Liver (tissue), 9 donors: ENCODE data around the gene C2CD5. TPM values are rescaled to one million over a fixed set of nuclear protein-coding genes. Genes with fewer than 3 reads are reported as not detected.

Experiments used
- DNase-seq: peaks from one replicate; pipeline ENCODE4 v3.0.0-alpha.2; 2017; ENCODE audit warnings: low spot score
- H3K27ac ChIP-seq, 2 donors: one replicate each; pipeline ENCODE4 v1.7.0; 2013; ENCODE audit warnings: inconsistent platforms in 2 of 2, low read length in 2 of 2, control low read depth in 1 of 2, low read depth in 1 of 2, mild to moderate bottlenecking in 1 of 2
- H3K27me3 ChIP-seq, 4 donors: one replicate each; pipeline versions ENCODE4 v1.6.1 to v1.7.0; 2013; ENCODE audit warnings: low read length in 3 of 4, inconsistent platforms in 1 of 4, mild to moderate bottlenecking in 1 of 4, moderate library complexity in 1 of 4; ENCODE audit not compliant: control insufficient read depth in 4 of 4, insufficient read depth in 4 of 4
- H3K36me3 ChIP-seq, 4 donors: one replicate each; pipeline versions ENCODE4 v1.6.1 to v1.7.0; 2013; ENCODE audit warnings: low read length in 3 of 4, mild to moderate bottlenecking in 3 of 4, low read depth in 1 of 4, moderate library complexity in 1 of 4; ENCODE audit not compliant: control insufficient read depth in 4 of 4, insufficient read depth in 3 of 4
- H3K4me1 ChIP-seq, 4 donors: one replicate each; pipeline versions ENCODE4 v1.6.1 to v1.7.0; 2013; ENCODE audit warnings: low read length in 3 of 4, mild to moderate bottlenecking in 3 of 4, moderate library complexity in 1 of 4; ENCODE audit not compliant: control insufficient read depth in 4 of 4, insufficient read depth in 4 of 4
- H3K4me3 ChIP-seq, 3 donors: one replicate each; pipeline versions ENCODE4 v1.6.1 to v1.7.0; 2013; ENCODE audit warnings: low read length in 3 of 3, control low read depth in 1 of 3, low read depth in 1 of 3, mild to moderate bottlenecking in 1 of 3
- H3K9ac ChIP-seq, 2 donors: one replicate each; pipeline ENCODE4 v1.7.0; 2013; ENCODE audit warnings: low read length in 2 of 2, mild to moderate bottlenecking in 2 of 2, moderate library complexity in 2 of 2, control low read depth in 1 of 2, low read depth in 1 of 2
- H3K9me3 ChIP-seq, 4 donors: one replicate each; pipeline versions ENCODE4 v1.6.1 to v1.7.0; 2013; ENCODE audit warnings: low read length in 3 of 4; ENCODE audit not compliant: control insufficient read depth in 4 of 4
- EGR1 ChIP-seq, 2 donors: IDR thresholded peaks; 2 replicates each; pipeline ENCODE4 v1.6.1; 2016 to 2018; ENCODE audit warnings: antibody characterized with exemption in 2 of 2, low read depth in 2 of 2
- FOXA1 ChIP-seq: IDR thresholded peaks from 2 replicates; pipeline ENCODE4 v1.6.1; 2016; ENCODE audit warnings: antibody characterized with exemption
- FOXA2 ChIP-seq: IDR thresholded peaks from 2 replicates; pipeline ENCODE4 v1.6.1; 2016; ENCODE audit warnings: antibody characterized with exemption
- HNF4A ChIP-seq, 2 donors: conservative IDR thresholded peaks; 2 replicates each; pipeline ENCODE4 v1.6.1; 2016; ENCODE audit warnings: antibody characterized with exemption in 2 of 2, mild to moderate bottlenecking in 2 of 2
- HNF4G ChIP-seq: IDR thresholded peaks from 2 replicates; pipeline ENCODE4 v1.6.1; 2016; ENCODE audit warnings: antibody characterized with exemption
- MAX ChIP-seq: IDR thresholded peaks from 2 replicates; pipeline ENCODE4 v1.6.1; 2016; ENCODE audit warnings: antibody characterized with exemption
- RAD21 ChIP-seq, 2 donors: IDR thresholded peaks; 2 replicates each; pipeline ENCODE4 v1.6.1; 2016; ENCODE audit warnings: antibody characterized with exemption in 2 of 2, mild to moderate bottlenecking in 2 of 2
- RXRA ChIP-seq, 2 donors: IDR thresholded peaks; 2 replicates each; pipeline ENCODE4 v1.6.1; 2017 to 2018; ENCODE audit warnings: antibody characterized with exemption in 2 of 2, mild to moderate bottlenecking in 1 of 2
- SP1 ChIP-seq: IDR thresholded peaks from 2 replicates; pipeline ENCODE4 v1.6.1; 2018; ENCODE audit warnings: antibody characterized with exemption, mild to moderate bottlenecking
- TAF1 ChIP-seq: conservative IDR thresholded peaks from 2 replicates; pipeline ENCODE4 v1.6.1; 2016; ENCODE audit warnings: antibody characterized with exemption, mild to moderate bottlenecking
- YY1 ChIP-seq: IDR thresholded peaks from 2 replicates; pipeline ENCODE4 v1.6.1; 2016; ENCODE audit warnings: antibody characterized with exemption, mild to moderate bottlenecking
- WGBS: extraction: QIAGEN DNeasy Blood & Tissue Kit; methylation state at CpG from one replicate; pipeline ENCODE4 v1.1.7; 2013; 5-methylcytosine and 5-hydroxymethylcytosine counted together
- polyA plus RNA-seq, 2 donors: library from polyadenylated mRNA; stranded (reverse) in 1 of 2; unstranded in 1 of 2; fragments of 200-250 nt in 1 of 2; fragments of >200 nt in 1 of 2; fragmentation: Nextera tagmentation in 1 of 2; extraction: Ambion mirVana in 1 of 2; gene quantifications; one replicate each; pipeline versions ENCODE4 v1.2.1 to v1.2.3, GENCODE V29; 2013 to 2015
- total RNA-seq, 2 donors: library from RNA; depleted of rRNA; stranded (reverse); fragments of >200 nt; gene quantifications; one replicate each; pipeline ENCODE4 v1.2.3, GENCODE V29; 2014
- TF ChIP-seq, protein P1 (sequence below): IDR thresholded peaks from 2 replicates; pipeline ENCODE4 v1.6.1; 2016; ENCODE audit warnings: antibody characterized with exemption
- TF ChIP-seq, protein P2 (sequence below): IDR thresholded peaks from 2 replicates; pipeline ENCODE4 v1.6.1; 2016; ENCODE audit warnings: antibody characterized with exemption, mild to moderate bottlenecking
- TF ChIP-seq, protein P3 (sequence below): IDR thresholded peaks from 2 replicates; pipeline ENCODE4 v1.6.1; 2016; ENCODE audit warnings: antibody characterized with exemption
- donor health status: healthy.
- donor health status: healthy.
- donor health status: healthy.
- donor health status: healthy.
- donor health status: healthy.

Gene C2CD5
- total and polyA plus RNA-seq, 4 donors: 5.8 to 25.0 (median 13.2) TPM

DNA sequence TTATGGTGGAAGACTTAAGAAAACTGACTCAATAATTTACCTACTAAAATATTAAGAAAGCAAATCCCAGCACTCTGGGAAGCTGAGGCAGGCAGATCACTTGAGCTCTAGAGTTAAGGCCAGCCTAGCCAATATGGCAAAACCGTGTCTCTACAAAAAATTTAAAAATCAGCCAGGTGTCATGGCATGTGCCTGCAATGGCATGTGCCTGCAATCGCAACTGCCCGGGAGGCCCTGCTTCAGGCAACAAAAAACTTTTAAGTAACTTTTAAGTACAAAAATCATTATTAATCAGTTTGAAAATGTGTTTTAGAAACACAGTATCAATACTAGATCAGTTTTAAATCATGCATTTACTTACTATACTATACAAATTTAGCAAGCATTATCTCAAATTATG lies 17.5 kb downstream of the C2CD5 start:
- no peaks in the 10 kb centered on the region for H3K27me3 ChIP-seq
- WGBS: 95% methylated on average over 3 of the region's 3 CpGs
- no peak overlapping the region for H3K4me3 ChIP-seq
- H3K36me3 ChIP-seq: peaks cover 3 to 12% (median 7%) of the 10 kb centered on the region in 4 donors
- DNase-seq: no peak
- no peaks in the 10 kb centered on the region for H3K9me3 ChIP-seq
- no peaks in the 10 kb centered on the region for H3K4me1 ChIP-seq
- TF ChIP-seq FOXA2 (no peak), FOXA1 (no peak), EGR1 (IDR thresholded peaks at IDR 0.05; ENCODE audit: low read depth in 2 of 2) (no peak), YY1 (no peak), RXRA (IDR thresholded peaks at IDR 0.05) (no peak), MAX (no peak), HNF4A (conservative IDR thresholded peaks at IDR 0.05) (no peak), HNF4G (no peak), RAD21 (IDR thresholded peaks at IDR 0.05) (no peak)
- TF ChIP-seq, protein P1, sequence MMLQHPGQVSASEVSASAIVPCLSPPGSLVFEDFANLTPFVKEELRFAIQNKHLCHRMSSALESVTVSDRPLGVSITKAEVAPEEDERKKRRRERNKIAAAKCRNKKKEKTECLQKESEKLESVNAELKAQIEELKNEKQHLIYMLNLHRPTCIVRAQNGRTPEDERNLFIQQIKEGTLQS: no peak
- TF ChIP-seq, protein P2, sequence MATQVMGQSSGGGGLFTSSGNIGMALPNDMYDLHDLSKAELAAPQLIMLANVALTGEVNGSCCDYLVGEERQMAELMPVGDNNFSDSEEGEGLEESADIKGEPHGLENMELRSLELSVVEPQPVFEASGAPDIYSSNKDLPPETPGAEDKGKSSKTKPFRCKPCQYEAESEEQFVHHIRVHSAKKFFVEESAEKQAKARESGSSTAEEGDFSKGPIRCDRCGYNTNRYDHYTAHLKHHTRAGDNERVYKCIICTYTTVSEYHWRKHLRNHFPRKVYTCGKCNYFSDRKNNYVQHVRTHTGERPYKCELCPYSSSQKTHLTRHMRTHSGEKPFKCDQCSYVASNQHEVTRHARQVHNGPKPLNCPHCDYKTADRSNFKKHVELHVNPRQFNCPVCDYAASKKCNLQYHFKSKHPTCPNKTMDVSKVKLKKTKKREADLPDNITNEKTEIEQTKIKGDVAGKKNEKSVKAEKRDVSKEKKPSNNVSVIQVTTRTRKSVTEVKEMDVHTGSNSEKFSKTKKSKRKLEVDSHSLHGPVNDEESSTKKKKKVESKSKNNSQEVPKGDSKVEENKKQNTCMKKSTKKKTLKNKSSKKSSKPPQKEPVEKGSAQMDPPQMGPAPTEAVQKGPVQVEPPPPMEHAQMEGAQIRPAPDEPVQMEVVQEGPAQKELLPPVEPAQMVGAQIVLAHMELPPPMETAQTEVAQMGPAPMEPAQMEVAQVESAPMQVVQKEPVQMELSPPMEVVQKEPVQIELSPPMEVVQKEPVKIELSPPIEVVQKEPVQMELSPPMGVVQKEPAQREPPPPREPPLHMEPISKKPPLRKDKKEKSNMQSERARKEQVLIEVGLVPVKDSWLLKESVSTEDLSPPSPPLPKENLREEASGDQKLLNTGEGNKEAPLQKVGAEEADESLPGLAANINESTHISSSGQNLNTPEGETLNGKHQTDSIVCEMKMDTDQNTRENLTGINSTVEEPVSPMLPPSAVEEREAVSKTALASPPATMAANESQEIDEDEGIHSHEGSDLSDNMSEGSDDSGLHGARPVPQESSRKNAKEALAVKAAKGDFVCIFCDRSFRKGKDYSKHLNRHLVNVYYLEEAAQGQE: no peak
- no peak overlapping the region for H3K27ac ChIP-seq
- H3K9ac ChIP-seq: no peak overlapping the region

GRCh38 chr12:22525426-22525825 lies 18.9 kb downstream of the C2CD5 start:
- 87% methylated on average over 2 of the region's 2 CpGs for WGBS
- H3K27ac ChIP-seq: no peak overlapping the region
- TF ChIP-seq MAX (no peak), TAF1 (no peak), HNF4G (no peak), FOXA2 (no peak), SP1 (no peak), RAD21 (IDR thresholded peaks at IDR 0.05) (no peak), FOXA1 (no peak), HNF4A (conservative IDR thresholded peaks at IDR 0.05) (no peak)
- TF ChIP-seq, protein P1: no peak
- TF ChIP-seq, protein P3, sequence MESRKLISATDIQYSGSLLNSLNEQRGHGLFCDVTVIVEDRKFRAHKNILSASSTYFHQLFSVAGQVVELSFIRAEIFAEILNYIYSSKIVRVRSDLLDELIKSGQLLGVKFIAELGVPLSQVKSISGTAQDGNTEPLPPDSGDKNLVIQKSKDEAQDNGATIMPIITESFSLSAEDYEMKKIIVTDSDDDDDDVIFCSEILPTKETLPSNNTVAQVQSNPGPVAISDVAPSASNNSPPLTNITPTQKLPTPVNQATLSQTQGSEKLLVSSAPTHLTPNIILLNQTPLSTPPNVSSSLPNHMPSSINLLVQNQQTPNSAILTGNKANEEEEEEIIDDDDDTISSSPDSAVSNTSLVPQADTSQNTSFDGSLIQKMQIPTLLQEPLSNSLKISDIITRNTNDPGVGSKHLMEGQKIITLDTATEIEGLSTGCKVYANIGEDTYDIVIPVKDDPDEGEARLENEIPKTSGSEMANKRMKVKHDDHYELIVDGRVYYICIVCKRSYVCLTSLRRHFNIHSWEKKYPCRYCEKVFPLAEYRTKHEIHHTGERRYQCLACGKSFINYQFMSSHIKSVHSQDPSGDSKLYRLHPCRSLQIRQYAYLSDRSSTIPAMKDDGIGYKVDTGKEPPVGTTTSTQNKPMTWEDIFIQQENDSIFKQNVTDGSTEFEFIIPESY: no peak
- H3K9ac ChIP-seq: no peak overlapping the region
- no peak for DNase-seq
- H3K9me3 ChIP-seq: no peaks in the 10 kb centered on the region
- H3K4me3 ChIP-seq: no peak overlapping the region
- peaks cover 3 to 7% (median 7%) of the 10 kb centered on the region in 4 donors for H3K36me3 ChIP-seq
- H3K27me3 ChIP-seq: no peaks in the 10 kb centered on the region
- no peaks in the 10 kb centered on the region for H3K4me1 ChIP-seq
